Calu3 (cell line): ENCODE results near the gene PHETA1. TPM values are rescaled to one million over a fixed set of nuclear protein-coding genes. Genes with fewer than 3 reads are reported as not detected.
"Not testable (repeated sequence)": the region's sequence is repeated elsewhere in the genome, so short reads cannot be mapped to it uniquely, and the experiment has no call there.

Experiments used
- BruUV-seq: library from RNA; stranded (reverse); fragments of 400-500 nt; replicated peaks from 2 replicates; lab custom pipeline; 2021; lab: Mats Ljungman, UMichigan
- CTCF ChIA-PET: fragments of 300-600 bp; sonication (Branson Sonifier 250); formaldehyde crosslinking; loops from one replicate; lab custom pipeline; 2022; ENCODE audit warnings: antibody characterized with exemption; lab: Charles Lee
- DNase-seq: peaks from one replicate; pipeline ENCODE4 v3.0.0; 2022
- H3K27ac Mint-ChIP-seq: one replicate; pipeline ENCODE4 v1.8.0; 2022; ENCODE audit warnings: mixed read lengths; ENCODE audit not compliant: unreplicated experiment
- H3K27me3 Mint-ChIP-seq: one replicate; pipeline ENCODE4 v1.8.0; 2022; ENCODE audit warnings: mixed read lengths; ENCODE audit not compliant: unreplicated experiment
- H3K36me3 Mint-ChIP-seq: one replicate; pipeline ENCODE4 v1.8.0; 2022; ENCODE audit warnings: mild to moderate bottlenecking, moderate library complexity, mixed read lengths; ENCODE audit not compliant: insufficient read depth, unreplicated experiment
- H3K4me1 Mint-ChIP-seq: one replicate; pipeline ENCODE4 v1.8.0; 2022; ENCODE audit warnings: mild to moderate bottlenecking, low read depth, mixed read lengths; ENCODE audit not compliant: unreplicated experiment
- H3K4me3 Mint-ChIP-seq: one replicate; pipeline ENCODE4 v1.8.0; 2022; ENCODE audit warnings: mild to moderate bottlenecking, low read depth, moderate library complexity, mixed read lengths; ENCODE audit not compliant: unreplicated experiment
- H3K9me3 Mint-ChIP-seq: one replicate; pipeline ENCODE4 v1.8.0; 2022; ENCODE audit warnings: low read depth, mixed read lengths; ENCODE audit not compliant: unreplicated experiment
- CTCF ChIP-seq: fragments of 200-600 bp; IDR thresholded peaks from one replicate; pipeline ENCODE4 v1.8.0; 2022; ENCODE audit warnings: antibody characterized with exemption; ENCODE audit not compliant: unreplicated experiment
- intact Hi-C: fragments of 100-400 bp; cut with micrococcal nuclease; formaldehyde crosslinking; loops from one replicate; pipeline ENCODE4 v1.10.0; 2022; ENCODE audit not compliant: unreplicated experiment
- total RNA-seq: library from RNA; stranded (reverse); gene quantifications from 2 replicates; pipeline ENCODE4 v1.2.3, GENCODE V29; 2022

Gene PHETA1
- total RNA-seq, 1 experiment from 2014 or later: 20.7 TPM

- Mint-ChIP-seq H3K36me3 (peaks cover 48% of the 10 kb centered on the region), H3K27ac (peak overlapping the region; percentile 83), H3K9me3 (no peaks in the 10 kb centered on the region), H3K27me3 (no peaks in the 10 kb centered on the region), H3K4me3 (peak overlapping the region; percentile 86), H3K4me1 (peaks cover 61% of the 10 kb centered on the region)
- BruUV-seq: no TSS peak
- no peak for TF ChIP-seq CTCF
- CTCF ChIA-PET: interaction anchor here (0.7 to 3.7 kb wide), 3 partner anchors 8 to 47 kb away, joined by 5 to 33 read pairs (median 8); no protein-coding TSS in a partner anchor
- DNase-seq: no peak
- intact Hi-C loops: no loop called here
Observed at GRCh38 chr12:111404362-111405148, 35.7 kb upstream of the PHETA1 start.

GRCh38 chr12:111402490-111402824, 33.6 kb upstream of the PHETA1 start:
- H3K27ac Mint-ChIP-seq, BruUV-seq, H3K4me3 Mint-ChIP-seq, H3K9me3 Mint-ChIP-seq, H3K27me3 Mint-ChIP-seq, DNase-seq, intact Hi-C loops: not testable (repeated sequence)
- H3K4me1 Mint-ChIP-seq: peaks cover 54% of the 10 kb centered on the region
- CTCF ChIA-PET: interaction anchor here (1.0 to 3.7 kb wide), 3 partner anchors 36 to 77 kb away, joined by 3 to 33 read pairs (median 8); no protein-coding TSS in a partner anchor
- peaks cover 46% of the 10 kb centered on the region for H3K36me3 Mint-ChIP-seq

- CTCF ChIA-PET: interaction anchor here (0.7 kb wide), 1 partner anchor 107 kb away, joined by 3 read pairs; no protein-coding TSS in a partner anchor
- Mint-ChIP-seq H3K9me3 (no peaks in the 10 kb centered on the region), H3K4me3 (no peak overlapping the region), H3K4me1 (peaks cover 59% of the 10 kb centered on the region), H3K27ac (no peak overlapping the region), H3K36me3 (peaks cover 36% of the 10 kb centered on the region), H3K27me3 (no peaks in the 10 kb centered on the region)
- DNase-seq: no peak
- intact Hi-C loops: no loop called here
- BruUV-seq: no TSS peak
- TF ChIP-seq CTCF: no peak
Observed at GRCh38 chr12:111401167-111401605, 32.3 kb upstream of the PHETA1 start.

GRCh38 chr12:111399741-111400404, 31.0 kb upstream of the PHETA1 start:
- H3K36me3 Mint-ChIP-seq: peaks cover 23% of the 10 kb centered on the region
- CTCF ChIA-PET, BruUV-seq, H3K27ac Mint-ChIP-seq, H3K9me3 Mint-ChIP-seq, H3K4me3 Mint-ChIP-seq, H3K27me3 Mint-ChIP-seq, intact Hi-C loops, DNase-seq: not testable (repeated sequence)
- H3K4me1 Mint-ChIP-seq: peaks cover 58% of the 10 kb centered on the region

- no peak for TF ChIP-seq CTCF
- no TSS peak for BruUV-seq
- peaks cover 44% of the 10 kb centered on the region for H3K4me1 Mint-ChIP-seq
- H3K9me3 Mint-ChIP-seq: no peaks in the 10 kb centered on the region
- no peak overlapping the region for H3K4me3 Mint-ChIP-seq
- DNase-seq: no peak
- no peak overlapping the region for H3K27ac Mint-ChIP-seq
- CTCF ChIA-PET: interaction anchor here (0.6 to 2.1 kb wide), 3 partner anchors 39 to 932 kb away, joined by 3 to 15 read pairs (median 5); no protein-coding TSS in a partner anchor
- intact Hi-C loops: no loop called here
- H3K36me3 Mint-ChIP-seq: peaks cover 12% of the 10 kb centered on the region
- no peaks in the 10 kb centered on the region for H3K27me3 Mint-ChIP-seq
Observed at GRCh38 chr12:111398530-111398929, 29.6 kb upstream of the PHETA1 start.
